Neural cell (in vitro differentiated cells): Measurements from ENCODE around the gene DAP. TPM values are rescaled to one million over a fixed set of nuclear protein-coding genes. Genes with fewer than 3 reads are reported as not detected.

Experiments
- H2AFZ ChIP-seq: fragments of 200-600, 300-800 bp; sonication (generic), shearing (Covaris generic); 2 replicates; pipeline ENCODE4 v1.6.0; 2014; ENCODE audit warnings: low read depth, mild to moderate bottlenecking, antibody characterized with exemption, low read length, moderate library complexity
- H3F3A ChIP-seq: fragments of 200-600 bp; shearing (Covaris generic); 2 replicates; pipeline ENCODE4 v1.6.1; 2016; ENCODE audit warnings: mild to moderate bottlenecking, moderate library complexity, mixed read lengths, antibody characterized with exemption, low read length; ENCODE audit not compliant: insufficient read depth, poor library complexity, severe bottlenecking
- H3K27ac ChIP-seq: fragments of 200-600, 300-800 bp; sonication (generic), shearing (Covaris generic); 2 replicates; pipeline ENCODE4 v1.5.1; 2014; ENCODE audit warnings: mild to moderate bottlenecking, low read length, moderate library complexity
- H3K27me3 ChIP-seq: fragments of 300-800, 200-600 bp; sonication (generic), shearing (Covaris generic); 2 replicates; pipeline ENCODE4 v1.6.0; 2014; ENCODE audit warnings: mild to moderate bottlenecking, low read depth, low read length, moderate library complexity; ENCODE audit not compliant: insufficient read depth
- H3K36me3 ChIP-seq: fragments of 300-800, 200-600 bp; sonication (generic), shearing (Covaris generic); 2 replicates; pipeline ENCODE4 v1.5.1; 2014; ENCODE audit warnings: mild to moderate bottlenecking, antibody characterized with exemption, low read length, moderate library complexity; ENCODE audit not compliant: insufficient read depth
- H3K4me2 ChIP-seq: fragments of 300-800, 200-600 bp; sonication (generic), shearing (Covaris generic); 2 replicates; pipeline ENCODE4 v1.6.0; 2014; ENCODE audit warnings: mild to moderate bottlenecking, low read length
- H3K4me3 ChIP-seq: fragments of 300-800, 200-600 bp; sonication (generic), shearing (Covaris generic); 2 replicates; pipeline ENCODE4 v1.5.1; 2014; ENCODE audit warnings: mild to moderate bottlenecking, low read length, moderate library complexity
- H3K79me2 ChIP-seq: fragments of 200-600 bp; shearing (Covaris generic); replicated peaks from 2 replicates; pipeline ENCODE4 v1.6.0; 2014; ENCODE audit warnings: mild to moderate bottlenecking, low read length, moderate library complexity; ENCODE audit not compliant: insufficient read depth
- H3K9ac ChIP-seq: fragments of 300-800, 200-600 bp; sonication (generic), shearing (Covaris generic); 2 replicates; pipeline ENCODE4 v1.6.1; 2016; ENCODE audit warnings: mild to moderate bottlenecking, low read length, mixed read lengths
- H3K9me2 ChIP-seq: fragments of 200-600 bp; shearing (Covaris generic); 2 replicates; pipeline ENCODE4 v1.6.1; 2016; ENCODE audit warnings: mild to moderate bottlenecking, low read length, mixed read lengths; ENCODE audit not compliant: insufficient read depth
- H3K9me3 ChIP-seq: fragments of 200-600, 300-800 bp; sonication (generic), shearing (Covaris generic); 2 replicates; pipeline ENCODE4 v1.6.1; 2016; ENCODE audit warnings: mild to moderate bottlenecking, mixed run types, low read length, moderate library complexity, mixed read lengths
- H4K20me1 ChIP-seq: fragments of 200-600 bp; shearing (Covaris generic); 2 replicates; pipeline ENCODE4 v1.6.1; 2016; ENCODE audit warnings: mild to moderate bottlenecking, mixed run types; ENCODE audit not compliant: insufficient read depth
- CTCF ChIP-seq: fragments of 450-650 bp; IDR thresholded peaks from 2 replicates; pipeline ENCODE4 v1.5.1; 2014; ENCODE audit warnings: antibody characterized with exemption, mild to moderate bottlenecking, moderate library complexity; ENCODE audit not compliant: poor library complexity, severe bottlenecking
- EP300 ChIP-seq: fragments of 450-650 bp; conservative IDR thresholded peaks from 2 replicates; pipeline ENCODE4 v1.6.1; 2014; ENCODE audit warnings: antibody characterized with exemption, mild to moderate bottlenecking, moderate library complexity; ENCODE audit not compliant: poor library complexity, severe bottlenecking
- EZH2 ChIP-seq: fragments of 200-600, 300-800 bp; shearing (Covaris generic), sonication (generic); IDR thresholded peaks from 2 replicates; pipeline ENCODE4 v1.6.1; 2014; ENCODE audit warnings: antibody characterized with exemption, low read length, borderline replicate concordance, mild to moderate bottlenecking; ENCODE audit not compliant: insufficient read depth, poor library complexity, severe bottlenecking
- MXI1 ChIP-seq: fragments of 450-650 bp; conservative IDR thresholded peaks from 2 replicates; pipeline ENCODE4 v1.6.1; 2014; ENCODE audit warnings: antibody characterized with exemption, mild to moderate bottlenecking; ENCODE audit not compliant: poor library complexity, severe bottlenecking
- POLR2AphosphoS5 ChIP-seq: IDR thresholded peaks from 2 replicates; pipeline ENCODE4 v1.6.1; 2012
- RAD21 ChIP-seq: fragments of 450-650 bp; conservative IDR thresholded peaks from 2 replicates; pipeline ENCODE4 v1.6.1; 2014; ENCODE audit warnings: antibody characterized with exemption, mild to moderate bottlenecking, moderate library complexity
- REST ChIP-seq: IDR thresholded peaks from 2 replicates; pipeline ENCODE4 v1.6.1; 2012; ENCODE audit warnings: borderline replicate concordance
- SMC3 ChIP-seq: fragments of 450-650 bp; conservative IDR thresholded peaks from 2 replicates; pipeline ENCODE4 v1.6.1; 2014; ENCODE audit warnings: antibody characterized with exemption, mild to moderate bottlenecking, moderate library complexity; ENCODE audit not compliant: poor library complexity
- TAF1 ChIP-seq: IDR thresholded peaks from 2 replicates; pipeline ENCODE4 v1.6.1; 2012; ENCODE audit warnings: low read depth
- polyA plus RNA-seq: library from polyadenylated mRNA; depleted of rRNA; stranded (reverse); fragments of >200 nt; gene quantifications from 2 replicates; pipeline ENCODE4 v1.2.3, GENCODE V29; 2014

The DAP gene
- polyA plus RNA-seq, 1 donor from 2014 or later, result 9.3 TPM

GRCh38 chr5:10772901-10773585, 12.0 kb upstream of the DAP start:
- H3K4me2 ChIP-seq, result no peak overlapping the region
- no peak overlapping the region for H3K27ac ChIP-seq
- TF ChIP-seq POLR2AphosphoS5, result no peak
- TF ChIP-seq SMC3, result no peak
- TF ChIP-seq CTCF, result no peak
- TF ChIP-seq RAD21, result no peak
- TF ChIP-seq TAF1, result no peak
- no peak for TF ChIP-seq REST
- TF ChIP-seq MXI1, result no peak
- TF ChIP-seq EZH2, result no peak
- no peak for TF ChIP-seq EP300

GRCh38 chr5:10768328-10768899, 7.4 kb upstream of the DAP start:
- no peak for TF ChIP-seq EZH2
- no peak for TF ChIP-seq TAF1
- no peak for TF ChIP-seq REST
- no peak for TF ChIP-seq CTCF
- TF ChIP-seq MXI1, result no peak
- no peak for TF ChIP-seq POLR2AphosphoS5
- TF ChIP-seq SMC3, result no peak
- no peak for TF ChIP-seq EP300
- no peak for TF ChIP-seq RAD21

More at GRCh38 chr5:10772901-10773585, 12.0 kb upstream of the DAP start:
- H4K20me1 ChIP-seq, result no peaks in the 10 kb centered on the region
- no peaks in the 10 kb centered on the region for H3K9me3 ChIP-seq
- no peak overlapping the region for H2AFZ ChIP-seq
- H3F3A ChIP-seq, result no peaks in the 10 kb centered on the region
- H3K9ac ChIP-seq, result no peak overlapping the region
- H3K27me3 ChIP-seq, result no peaks in the 10 kb centered on the region
- no peaks in the 10 kb centered on the region for H3K9me2 ChIP-seq
- H3K79me2 ChIP-seq, result no peaks in the 10 kb centered on the region
- no peaks in the 10 kb centered on the region for H3K36me3 ChIP-seq
- no peak overlapping the region for H3K4me3 ChIP-seq

More at GRCh38 chr5:10768328-10768899, 7.4 kb upstream of the DAP start:
- Histone ChIP-seq H2AFZ (no peak overlapping the region), H3K79me2 (no peaks in the 10 kb centered on the region), H3K36me3 (no peaks in the 10 kb centered on the region), H3K27me3 (no peaks in the 10 kb centered on the region), H4K20me1 (no peaks in the 10 kb centered on the region), H3K9ac (no peak overlapping the region), H3K27ac (no peak overlapping the region), H3K4me3 (no peak overlapping the region), H3K9me2 (no peaks in the 10 kb centered on the region), H3K4me2 (no peak overlapping the region), H3F3A (no peaks in the 10 kb centered on the region), H3K9me3 (no peaks in the 10 kb centered on the region)
